NCI-H1694 treated with DMSO at 0.1 percent for 48 hours (cell line): ENCODE data around the gene HNRNPR.
"Not testable (repeated sequence)": the region's sequence is repeated elsewhere in the genome, so short reads cannot be mapped to it uniquely, and the experiment has no call there.

Experiments
- DNase-seq: peaks from one replicate; lab custom pipeline; 2025; lab: John Stamatoyannopoulos, UW

HNRNPR gene

GRCh38 chr1:23325393-23325792 is 18.7 kb downstream of the HNRNPR start:
- DNase-seq, result no peak

- no peak for DNase-seq
Observed at GRCh38 chr1:23322770-23323169, 21.3 kb downstream of the HNRNPR start.

GRCh38 chr1:23310280-23310679 is 33.8 kb downstream of the HNRNPR start:
- DNase-seq, result not testable (repeated sequence)

GRCh38 chr1:23304140-23304620 is 39.9 kb downstream of the HNRNPR start:
- DNase-seq, result no peak

GRCh38 chr1:23303524-23303923 is 40.6 kb downstream of the HNRNPR start:
- no peak for DNase-seq

- no peak for DNase-seq
Observed at GRCh38 chr1:23296931-23297330, 47.2 kb downstream of the HNRNPR start.

GRCh38 chr1:23291706-23292105 is 52.4 kb downstream of the HNRNPR start:
- DNase-seq, result no peak

- no peak for DNase-seq
Observed at GRCh38 chr1:23290836-23291565, 53.1 kb downstream of the HNRNPR start.

GRCh38 chr1:23288671-23289070 is 55.4 kb downstream of the HNRNPR start:
- no peak for DNase-seq

- DNase-seq, result no peak
Observed at GRCh38 chr1:23288201-23288600, 55.9 kb downstream of the HNRNPR start.

- no peak for DNase-seq
Observed at GRCh38 chr1:23286401-23286800, 57.7 kb downstream of the HNRNPR start.

- no peak for DNase-seq
Observed at GRCh38 chr1:23283667-23284602, 60.1 kb downstream of the HNRNPR start.

- DNase-seq, result no peak
Observed at GRCh38 chr1:23282957-23283356, 61.1 kb downstream of the HNRNPR start.

GRCh38 chr1:23278717-23279116 is 65.4 kb downstream of the HNRNPR start:
- no peak for DNase-seq

GRCh38 chr1:23276531-23276930 is 67.6 kb downstream of the HNRNPR start:
- no peak for DNase-seq

- DNase-seq, result no peak
Observed at GRCh38 chr1:23274134-23274505, 70.0 kb downstream of the HNRNPR start.

GRCh38 chr1:23273450-23274133 is 70.5 kb downstream of the HNRNPR start:
- no peak for DNase-seq

- no peak for DNase-seq
Observed at GRCh38 chr1:23263380-23263887, 80.7 kb downstream of the HNRNPR start.

- not testable (repeated sequence) for DNase-seq
Observed at GRCh38 chr1:23258082-23258481, 86.0 kb downstream of the HNRNPR start.

- DNase-seq, result not testable (repeated sequence)
Observed at GRCh38 chr1:23257371-23257770, 86.7 kb downstream of the HNRNPR start.
